Activated naive CD8-positive, alpha-beta T cell treated with anti-CD3 and anti-CD28 coated beads, Interleukin-2, amount 50 U/mL, for 16 hours (primary cell): ENCODE data around the gene RNPEPL1.

Experiments used
- DNase-seq: peaks from one replicate; pipeline ENCODE4 v3.0.0-alpha.2; 2020; ENCODE audit warnings: low read depth, low spot score

The RNPEPL1 gene

GRCh38 chr2:240564561-240565332, 3.5 kb upstream of the RNPEPL1 start:
- no peak for DNase-seq

- DNase-seq: peak; percentile 64
Measured at GRCh38 chr2:240565333-240566202, 2.7 kb upstream of the RNPEPL1 start.

- DNase-seq: peak; percentile 82
Measured at GRCh38 chr2:240566203-240567136, 1.8 kb upstream of the RNPEPL1 start.

GRCh38 chr2:240567137-240567871, 980 bp upstream of the RNPEPL1 start:
- no peak for DNase-seq

GRCh38 chr2:240568678-240569522, 616 bp downstream of the RNPEPL1 start:
- no peak for DNase-seq

- no peak for DNase-seq
Measured at GRCh38 chr2:240569523-240569997, 1.3 kb downstream of the RNPEPL1 start.

GRCh38 chr2:240569998-240570530, 1.8 kb downstream of the RNPEPL1 start:
- no peak for DNase-seq

GRCh38 chr2:240570531-240571313, 2.4 kb downstream of the RNPEPL1 start:
- no peak for DNase-seq

GRCh38 chr2:240571314-240571973, 3.2 kb downstream of the RNPEPL1 start:
- DNase-seq: no peak

GRCh38 chr2:240572141-240573031, 4.1 kb downstream of the RNPEPL1 start:
- no peak for DNase-seq

GRCh38 chr2:240573071-240573515, 4.8 kb downstream of the RNPEPL1 start:
- DNase-seq: no peak

GRCh38 chr2:240573516-240574385, 5.5 kb downstream of the RNPEPL1 start:
- no peak for DNase-seq

- DNase-seq: no peak
Measured at GRCh38 chr2:240574386-240575100, 6.3 kb downstream of the RNPEPL1 start.

- DNase-seq: no peak
Measured at GRCh38 chr2:240575101-240575965, 7.0 kb downstream of the RNPEPL1 start.

GRCh38 chr2:240576036-240576435, 7.8 kb downstream of the RNPEPL1 start:
- no peak for DNase-seq
